Activated naive CD4-positive, alpha-beta T cell treated with anti-CD3 and anti-CD28 coated beads, Interleukin-2, amount 10 ng/mL, durations not matched to agents 7 days and 5 days (primary cell): ENCODE data around the gene UCP3.

ENCODE experiments used
- CTCF ChIA-PET: fragments of 350-600 bp; sonication (Branson Sonifier 250); formaldehyde crosslinking; loops from one replicate; lab custom pipeline; 2021; ENCODE audit warnings: antibody characterized with exemption; lab: Charles Lee
- DNase-seq: peaks from one replicate; pipeline ENCODE4 v3.0.0-alpha.2; 2020
- H3K27ac Mint-ChIP-seq: one replicate; pipeline ENCODE4 v1.8.0; 2021; ENCODE audit warnings: mild to moderate bottlenecking, moderate library complexity, mixed read lengths
- H3K27me3 Mint-ChIP-seq: one replicate; pipeline ENCODE4 v1.8.0; 2021; ENCODE audit warnings: mild to moderate bottlenecking, mixed read lengths
- H3K36me3 Mint-ChIP-seq: one replicate; pipeline ENCODE4 v1.8.0; 2021; ENCODE audit warnings: mixed read lengths
- H3K4me1 Mint-ChIP-seq: one replicate; pipeline ENCODE4 v1.8.0; 2021; ENCODE audit warnings: mixed read lengths
- H3K4me3 Mint-ChIP-seq: one replicate; pipeline ENCODE4 v1.8.0; 2021; ENCODE audit warnings: mild to moderate bottlenecking, moderate library complexity, mixed read lengths
- H3K9me3 Mint-ChIP-seq: one replicate; pipeline ENCODE4 v1.8.0; 2021; ENCODE audit warnings: mixed read lengths

The UCP3 gene

GRCh38 chr11:73972620-73973449, 36.0 kb downstream of the UCP3 start:
- no peaks in the 10 kb centered on the region for H3K9me3 Mint-ChIP-seq
- no peaks in the 10 kb centered on the region for H3K27me3 Mint-ChIP-seq
- no peak overlapping the region for H3K4me3 Mint-ChIP-seq
- H3K4me1 Mint-ChIP-seq, result peaks cover 92% of the 10 kb centered on the region
- peaks cover 56% of the 10 kb centered on the region for H3K36me3 Mint-ChIP-seq
- peak overlapping the region; percentile 99 for H3K27ac Mint-ChIP-seq
- DNase-seq, result no peak
- CTCF ChIA-PET, result no interaction called here

GRCh38 chr11:73972187-73972586, 36.7 kb downstream of the UCP3 start:
- H3K27ac Mint-ChIP-seq, result peak overlapping the region; percentile 99
- CTCF ChIA-PET, result no interaction called here
- H3K9me3 Mint-ChIP-seq, result no peaks in the 10 kb centered on the region
- no peak overlapping the region for H3K4me3 Mint-ChIP-seq
- no peak for DNase-seq
- H3K4me1 Mint-ChIP-seq, result peaks cover 86% of the 10 kb centered on the region
- H3K27me3 Mint-ChIP-seq, result no peaks in the 10 kb centered on the region
- peaks cover 50% of the 10 kb centered on the region for H3K36me3 Mint-ChIP-seq

GRCh38 chr11:73971175-73971719, 37.6 kb downstream of the UCP3 start:
- peaks cover under 1% of the 10 kb centered on the region for H3K27me3 Mint-ChIP-seq
- H3K4me1 Mint-ChIP-seq, result peaks cover 76% of the 10 kb centered on the region
- no peak for DNase-seq
- H3K27ac Mint-ChIP-seq, result peak overlapping the region; percentile 99
- H3K9me3 Mint-ChIP-seq, result no peaks in the 10 kb centered on the region
- no peak overlapping the region for H3K4me3 Mint-ChIP-seq
- CTCF ChIA-PET, result no interaction called here
- H3K36me3 Mint-ChIP-seq, result peaks cover 42% of the 10 kb centered on the region

- CTCF ChIA-PET, result interaction anchor here (0.5 to 1.9 kb wide), 5 partner anchors 10 to 201 kb away, joined by 3 to 7 read pairs (median 4); partner anchors contain the start of genes C2CD3, PPME1 and UCP2
- Mint-ChIP-seq H3K4me3 (no peak overlapping the region), H3K9me3 (no peaks in the 10 kb centered on the region), H3K27ac (peak overlapping the region; percentile 84), H3K4me1 (peaks cover 68% of the 10 kb centered on the region), H3K36me3 (peaks cover 31% of the 10 kb centered on the region), H3K27me3 (peaks cover 10% of the 10 kb centered on the region)
- peak; percentile 39 for DNase-seq
Observed at GRCh38 chr11:73969991-73970800, 38.7 kb downstream of the UCP3 start.

- peaks cover 20% of the 10 kb centered on the region for H3K36me3 Mint-ChIP-seq
- no peak for DNase-seq
- CTCF ChIA-PET, result interaction anchor here (1.6 to 1.9 kb wide), 2 partner anchors 11 to 352 kb away, joined by 4 to 7 read pairs; no protein-coding TSS in a partner anchor
- H3K4me1 Mint-ChIP-seq, result peaks cover 64% of the 10 kb centered on the region
- no peak overlapping the region for H3K4me3 Mint-ChIP-seq
- peaks cover 18% of the 10 kb centered on the region for H3K27me3 Mint-ChIP-seq
- no peaks in the 10 kb centered on the region for H3K9me3 Mint-ChIP-seq
- H3K27ac Mint-ChIP-seq, result peak overlapping the region; percentile 0
Observed at GRCh38 chr11:73969091-73969490, 39.8 kb downstream of the UCP3 start.

GRCh38 chr11:73968356-73968966, 40.4 kb downstream of the UCP3 start:
- H3K27me3 Mint-ChIP-seq, result peaks cover 18% of the 10 kb centered on the region
- CTCF ChIA-PET, result interaction anchor here (1.6 kb wide), 1 partner anchor 353 kb away, joined by 4 read pairs; no protein-coding TSS in a partner anchor
- peaks cover 61% of the 10 kb centered on the region for H3K4me1 Mint-ChIP-seq
- H3K9me3 Mint-ChIP-seq, result no peaks in the 10 kb centered on the region
- H3K27ac Mint-ChIP-seq, result peak overlapping the region; percentile 30
- DNase-seq, result no peak
- peaks cover 15% of the 10 kb centered on the region for H3K36me3 Mint-ChIP-seq
- H3K4me3 Mint-ChIP-seq, result no peak overlapping the region

GRCh38 chr11:73965764-73966121, 43.1 kb downstream of the UCP3 start:
- peaks cover 23% of the 10 kb centered on the region for H3K27me3 Mint-ChIP-seq
- no peak for DNase-seq
- peaks cover 37% of the 10 kb centered on the region for H3K4me1 Mint-ChIP-seq
- CTCF ChIA-PET, result interaction anchor here (1.5 kb wide), 1 partner anchor 17 kb away, joined by 5 read pairs; the partner anchor contains the start of gene UCP2
- no peak overlapping the region for H3K4me3 Mint-ChIP-seq
- H3K36me3 Mint-ChIP-seq, result no peaks in the 10 kb centered on the region
- no peaks in the 10 kb centered on the region for H3K9me3 Mint-ChIP-seq
- no peak overlapping the region for H3K27ac Mint-ChIP-seq

GRCh38 chr11:73965076-73965763, 43.7 kb downstream of the UCP3 start:
- CTCF ChIA-PET, result interaction anchor here (0.5 to 2.9 kb wide), 8 partner anchors 15 to 484 kb away, joined by 3 to 15 read pairs (median 4); partner anchors contain the start of gene UCP2
- Mint-ChIP-seq H3K4me3 (no peak overlapping the region), H3K27me3 (peaks cover 23% of the 10 kb centered on the region), H3K9me3 (no peaks in the 10 kb centered on the region), H3K36me3 (no peaks in the 10 kb centered on the region), H3K4me1 (peaks cover 32% of the 10 kb centered on the region), H3K27ac (no peak overlapping the region)
- DNase-seq, result no peak

GRCh38 chr11:73963861-73964260, 45.0 kb downstream of the UCP3 start:
- CTCF ChIA-PET, result interaction anchor here (0.7 to 2.9 kb wide), 21 partner anchors 17 to 486 kb away, joined by 3 to 15 read pairs (median 4); partner anchors contain the start of genes C2CD3 and PPME1
- no peaks in the 10 kb centered on the region for H3K36me3 Mint-ChIP-seq
- DNase-seq, result no peak
- H3K27ac Mint-ChIP-seq, result no peak overlapping the region
- H3K4me1 Mint-ChIP-seq, result peaks cover 18% of the 10 kb centered on the region
- no peak overlapping the region for H3K4me3 Mint-ChIP-seq
- no peaks in the 10 kb centered on the region for H3K9me3 Mint-ChIP-seq
- peaks cover 29% of the 10 kb centered on the region for H3K27me3 Mint-ChIP-seq

- Mint-ChIP-seq H3K36me3 (no peaks in the 10 kb centered on the region), H3K4me3 (no peak overlapping the region), H3K4me1 (peaks cover 18% of the 10 kb centered on the region), H3K27ac (no peak overlapping the region), H3K27me3 (peaks cover 44% of the 10 kb centered on the region), H3K9me3 (no peaks in the 10 kb centered on the region)
- CTCF ChIA-PET, result interaction anchor here (0.6 to 2.9 kb wide), 2 partner anchors 293 to 294 kb away, joined by 3 to 11 read pairs; no protein-coding TSS in a partner anchor
- DNase-seq, result no peak
Observed at GRCh38 chr11:73962101-73962705, 46.7 kb downstream of the UCP3 start.

- Mint-ChIP-seq H3K27me3 (peaks cover 52% of the 10 kb centered on the region), H3K4me3 (no peak overlapping the region), H3K4me1 (peaks cover 18% of the 10 kb centered on the region), H3K9me3 (no peaks in the 10 kb centered on the region), H3K27ac (no peak overlapping the region), H3K36me3 (no peaks in the 10 kb centered on the region)
- CTCF ChIA-PET, result interaction anchor here (0.6 to 1.9 kb wide), 2 partner anchors 294 to 295 kb away, joined by 3 to 5 read pairs; no protein-coding TSS in a partner anchor
- DNase-seq, result no peak
Observed at GRCh38 chr11:73961321-73961720, 47.6 kb downstream of the UCP3 start.

- H3K4me1 Mint-ChIP-seq, result peaks cover 8% of the 10 kb centered on the region
- no peaks in the 10 kb centered on the region for H3K9me3 Mint-ChIP-seq
- no peak overlapping the region for H3K4me3 Mint-ChIP-seq
- peaks cover 40% of the 10 kb centered on the region for H3K27me3 Mint-ChIP-seq
- no peaks in the 10 kb centered on the region for H3K36me3 Mint-ChIP-seq
- no peak for DNase-seq
- no peak overlapping the region for H3K27ac Mint-ChIP-seq
- CTCF ChIA-PET, result no interaction called here
Observed at GRCh38 chr11:73958521-73959141, 50.3 kb downstream of the UCP3 start.
